ENCODE measurements around the gene TMCC3.

GRCh38 chr12:94594443-94594825 lies 55.9 kb downstream of the TMCC3 start:
- TF ChIP-seq CTCF (IDR thresholded peaks at IDR 0.05) (no peak), POLR2A (IDR thresholded peaks at IDR 0.05) (no peak), POLR2AphosphoS5 (IDR thresholded peaks at IDR 0.05) (no peak)

All from stomach (tissue), 4 donors.